Body of pancreas (tissue), 4 donors: Measurements from ENCODE around the gene LMOD1.

Source experiments
- CTCF ChIP-seq, 7 experiments: fragments of 450-650 bp in 4 of 7; fragments of 200-600 bp in 3 of 7; sonication (generic) in 3 of 7; IDR thresholded peaks; one replicate each; pipeline ENCODE4 v1.5.1; 2016 to 2019; ENCODE audit warnings: antibody characterized with exemption in 7 of 7
- POLR2A ChIP-seq, 3 donors: fragments of 450-650 bp; IDR thresholded peaks; one replicate each; pipeline ENCODE4 v1.6.1; 2016; ENCODE audit warnings: antibody characterized with exemption in 3 of 3, mild to moderate bottlenecking in 2 of 3

GRCh38 chr1:201968202-201968925, 22.0 kb upstream of the LMOD1 start:
- TF ChIP-seq CTCF (IDR thresholded peaks at IDR 0.05) (no peak), POLR2A (IDR thresholded peaks at IDR 0.05) (no peak)
